ENCODE data around the gene GLIS1. TPM values are rescaled to one million over a fixed set of nuclear protein-coding genes. Genes with fewer than 3 reads are reported as not detected.

Gene GLIS1
- total and polyA plus RNA-seq, 2 of the 8 experiments (the other 6 are each of a cell fraction or from before 2014, with no cell fraction given), result 0.15 to 0.22 TPM

- ChIA-PET CTCF (ENCODE audit: partially characterized antibody) (no interaction called here), POLR2A (ENCODE audit: partially characterized antibody) (no interaction called here)
- no peak overlapping the region for H3K23ac ChIP-seq (ENCODE audit: insufficient read length)
- H2BK120ac ChIP-seq (replicated peaks; ENCODE audit: low read depth, low read length), result no peak overlapping the region
- no peak overlapping the region for H3K56ac ChIP-seq (replicated peaks; ENCODE audit: insufficient read length, low read depth, low read length)
- no peak overlapping the region for H3K14ac ChIP-seq (ENCODE audit: insufficient read length)
- FAIRE-seq (no peak), DNase-seq (ENCODE audit: low read depth in 1 of 2, low spot score in 2 of 2) (no peak)
- no peak overlapping the region for H3K4ac ChIP-seq (replicated peaks; ENCODE audit: insufficient read length, low read depth, low read length)
- no peak overlapping the region for H4K8ac ChIP-seq (ENCODE audit: extremely low read depth, insufficient read depth, low read length)
- peaks cover 0 to 5% (median 4%) of the 10 kb centered on the region in 4 experiments; a peak in 5 of 7 replicates for H3K4me1 ChIP-seq (replicated peaks in 1 of 4; ENCODE audit: control insufficient read depth in 3 of 4, insufficient read depth in 4 of 4, low read length in 3 of 4)
- H3K79me1 ChIP-seq (ENCODE audit: low read depth, low read length), result no peaks in the 10 kb centered on the region
- no peaks in the 10 kb centered on the region for H4K20me1 ChIP-seq (replicated peaks in 1 of 2; ENCODE audit: control insufficient read depth in 1 of 2, insufficient read depth in 2 of 2, low read length in 2 of 2)
- no peak overlapping the region for H4K5ac ChIP-seq (ENCODE audit: insufficient read length, low read depth, low read length)
- H3K4me2 ChIP-seq (ENCODE audit: insufficient read depth in 1 of 2, low read depth in 2 of 2, low read length in 2 of 2), result no peak overlapping the region
- H2AFZ ChIP-seq (ENCODE audit: low read length), result no peak overlapping the region
- 0 out of 2 replicates have a peak overlapping the region, but pooled peaks have one; percentile 6 for H2BK20ac ChIP-seq (ENCODE audit: low read length)
- H3K4me3 ChIP-seq (ENCODE audit: extremely low read depth in 1 of 4, insufficient read depth in 2 of 4, low read depth in 3 of 4, low read length in 4 of 4), result no peak overlapping the region
- H3K27me3 ChIP-seq (replicated peaks in 1 of 4; ENCODE audit: control insufficient read depth in 3 of 4, extremely low read depth in 1 of 4, insufficient read depth in 3 of 4, low read length in 3 of 4), result no peaks in the 10 kb centered on the region
- H2BK12ac ChIP-seq (ENCODE audit: low read depth, low read length), result peak overlapping the region; percentile 50; the same call in 1 of the 2 replicates
- no peak overlapping the region for H3K18ac ChIP-seq (ENCODE audit: extremely low read depth, low read length)
- H2BK5ac ChIP-seq (ENCODE audit: low read depth, low read length), result no peak overlapping the region
- H3K9me3 ChIP-seq (ENCODE audit: insufficient read depth in 2 of 2, low read depth in 1 of 2, low read length in 1 of 2), result no peaks in the 10 kb centered on the region; a peak in 1 of 4 replicates
- H3K23me2 ChIP-seq (ENCODE audit: low read depth, low read length), result peaks cover 15% of the 10 kb centered on the region; the same call in 1 of the 2 replicates
- no peaks in the 10 kb centered on the region for H3K36me3 ChIP-seq (ENCODE audit: control insufficient read depth in 2 of 4, insufficient read depth in 4 of 4, low read length in 3 of 4)
- H4K91ac ChIP-seq (replicated peaks; ENCODE audit: insufficient read length, low read length), result no peak overlapping the region
- no peak overlapping the region for H3K9ac ChIP-seq (replicated peaks in 1 of 4; ENCODE audit: extremely low read depth in 1 of 4, low read depth in 3 of 4, low read length in 3 of 4)
- no peak overlapping the region for H3K27ac ChIP-seq (ENCODE audit: low read depth, low read length)
- H2BK15ac ChIP-seq (ENCODE audit: low read length), result no peak overlapping the region
- 89 to 100% methylated on average over 3 to 6 of the region's 6 CpGs for WGBS, 2 experiments (ENCODE audit: extremely low coverage in 1 of 2, insufficient coverage in 1 of 2, insufficient read length in 1 of 2, insufficient replicate concordance in 2 of 2, low coverage in 1 of 2, low lambda C conversion rate in 2 of 2, missing lambda C conversion rate in 1 of 2)
- peak overlapping the region; percentile 86; the same call in 1 of the 2 replicates for H2AK5ac ChIP-seq (ENCODE audit: low read depth, low read length)
- no peaks in the 10 kb centered on the region for H3K79me2 ChIP-seq (ENCODE audit: control insufficient read depth in 1 of 2, insufficient read depth in 2 of 2, low read length in 2 of 2)
- TF ChIP-seq HDAC2 (IDR thresholded peaks at IDR 0.05; ENCODE audit: borderline replicate concordance in 1 of 2, low read depth in 2 of 2, low read length in 2 of 2), result no peak
- no peak for TF ChIP-seq POLR2A (IDR thresholded peaks at IDR 0.05; ENCODE audit: control extremely low read depth in 1 of 2, low read depth in 2 of 2, low read length in 2 of 2)
- TF ChIP-seq KDM5A (IDR thresholded peaks at IDR 0.05; ENCODE audit: low read length), result no peak
- no peak for TF ChIP-seq CBX5 (IDR thresholded peaks at IDR 0.05; ENCODE audit: low read depth, low read length)
- TF ChIP-seq POLR2AphosphoS5 (IDR thresholded peaks at IDR 0.05; ENCODE audit: low read depth, low read length), result no peak
- no peak for TF ChIP-seq EGR1 (IDR thresholded peaks at IDR 0.05; ENCODE audit: borderline replicate concordance, low read depth, low read length)
- no peak for TF ChIP-seq RNF2 (IDR thresholded peaks at IDR 0.05; ENCODE audit: borderline replicate concordance, low read depth, low read length, missing control alignments, poor library complexity, severe bottlenecking)
- TF ChIP-seq TAF7 (optimal IDR thresholded peaks at IDR 0.05; ENCODE audit: borderline replicate concordance, low read depth, low read length), result no peak
- TF ChIP-seq USF2 (IDR thresholded peaks at IDR 0.05; ENCODE audit: low read length), result no peak
- TF ChIP-seq PHF8 (conservative IDR thresholded peaks at IDR 0.05; ENCODE audit: low read depth, low read length), result no peak
- no peak for TF ChIP-seq KDM4A (IDR thresholded peaks at IDR 0.05; ENCODE audit: low read depth, low read length, severe bottlenecking)
Observed at GRCh38 chr1:53631622-53632310, 107.2 kb downstream of the GLIS1 start.

Measured in H1 (cell line).